GM23338 (cell line): ENCODE results near the gene SPIC. TPM values are rescaled to one million over a fixed set of nuclear protein-coding genes. Genes with fewer than 3 reads are reported as not detected.

Experiments used
- polyA plus RNA-seq: library from polyadenylated mRNA; unstranded; fragments of >200 nt; fragmentation: Nextera tagmentation; extraction: Ambion mirVana; gene quantifications from 2 replicates; pipeline ENCODE4 v1.2.1, GENCODE V29; 2016
- small RNA-seq: library from RNA; depleted of rRNA; stranded (forward); fragments of <200 nt; gene quantifications from one replicate; pipeline ENCODE3, GENCODE V24; 2014; ENCODE audit warnings: low replicate concordance
- total RNA-seq: library from RNA; depleted of rRNA; stranded (reverse); fragments of >200 nt; shearing (Covaris generic); gene quantifications from 2 replicates; pipeline ENCODE4 v1.2.3, GENCODE V29; 2014; rRNA removed

SPIC gene
- total and polyA plus RNA-seq, 2 experiments from 2014 or later = not detected

Small RNA genes lying within 50 kb of the gene (small RNA-seq; reads per million reads assigned to genes)
- gene RF00019 (not detected), gene RNA5SP367 (not detected), gene RNU5E-5P (4.6 reads per million, percentile 92 among the genes with 10 or more reads in this experiment)

Other genes starting within 250 kb of the SPIC start
- gene UTP20, start 195.2 kb upstream of the SPIC start, total RNA-seq = 55.8 and 59.6 TPM in 2 replicates
- gene UTP20, start 195.2 kb upstream of the SPIC start, polyA plus RNA-seq = 12.3 and 13.1 TPM in 2 replicates
- 38.8 and 50.0 TPM in 2 replicates for gene ARL1, start 67.6 kb upstream of the SPIC start, total RNA-seq
- 54.7 and 55.9 TPM in 2 replicates for gene ARL1, start 67.6 kb upstream of the SPIC start, polyA plus RNA-seq
- 0.54 TPM in 1 of 2 replicates, not detected in the other for gene MYBPC1, start 119.6 kb downstream of the SPIC start, total RNA-seq
- gene MYBPC1, start 119.6 kb downstream of the SPIC start, polyA plus RNA-seq = 0.18 TPM in 1 of 2 replicates, not detected in the other
- gene CHPT1, start 222.3 kb downstream of the SPIC start, total RNA-seq = 23.0 and 42.6 TPM in 2 replicates
- 22.2 and 24.1 TPM in 2 replicates for gene CHPT1, start 222.3 kb downstream of the SPIC start, polyA plus RNA-seq